ENCODE results near the gene IQSEC1.

Gene IQSEC1

DNA sequence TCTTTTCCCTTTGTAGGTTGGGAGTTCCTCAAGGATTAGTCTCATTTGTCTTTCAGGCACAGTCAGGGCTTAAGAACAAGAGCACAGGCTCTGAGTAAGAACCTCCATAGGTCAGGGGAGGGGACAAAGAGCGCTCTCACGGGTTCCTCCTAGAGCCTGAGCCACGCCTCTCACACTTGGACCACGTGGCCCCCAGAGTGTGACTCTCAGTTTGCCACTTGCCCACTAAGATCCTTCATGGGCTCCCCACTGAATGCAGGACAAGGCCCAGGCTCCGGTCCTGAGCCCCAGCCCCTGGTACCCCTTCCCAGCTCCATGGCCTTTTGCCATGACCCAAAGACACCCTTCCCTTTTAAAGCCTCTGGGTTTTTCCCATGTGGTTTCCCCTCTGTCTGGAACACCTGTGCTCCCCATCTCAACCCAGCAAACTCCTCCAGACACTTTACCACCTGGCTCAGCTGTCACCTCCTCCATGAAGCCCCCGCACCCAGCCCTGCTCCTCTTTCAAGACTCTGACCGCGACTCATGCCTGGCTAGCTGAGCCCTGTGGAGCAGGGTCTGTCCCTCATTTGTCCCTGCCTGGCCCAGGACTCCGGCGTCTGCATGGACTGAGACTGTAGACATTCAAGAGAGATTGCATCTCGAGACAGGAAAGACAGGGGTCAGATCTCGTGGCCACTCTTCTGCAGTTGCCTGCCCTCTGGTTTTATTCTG lies 32.7 kb downstream of the IQSEC1 start:
- Histone ChIP-seq H3K4me1 (ENCODE audit: insufficient read depth, poor library complexity, severe bottlenecking) (no peaks in the 10 kb centered on the region), H3K36me3 (ENCODE audit: low read depth) (no peaks in the 10 kb centered on the region), H3K27me3 (ENCODE audit: insufficient read depth, poor library complexity, severe bottlenecking) (peaks cover 4% of the 10 kb centered on the region), H3K4me3 (ENCODE audit: severe bottlenecking) (no peak overlapping the region), H3K27ac (ENCODE audit: poor library complexity, severe bottlenecking) (no peak overlapping the region), H3K9me3 (ENCODE audit: severe bottlenecking) (no peaks in the 10 kb centered on the region)
- TF ChIP-seq, protein P1, sequence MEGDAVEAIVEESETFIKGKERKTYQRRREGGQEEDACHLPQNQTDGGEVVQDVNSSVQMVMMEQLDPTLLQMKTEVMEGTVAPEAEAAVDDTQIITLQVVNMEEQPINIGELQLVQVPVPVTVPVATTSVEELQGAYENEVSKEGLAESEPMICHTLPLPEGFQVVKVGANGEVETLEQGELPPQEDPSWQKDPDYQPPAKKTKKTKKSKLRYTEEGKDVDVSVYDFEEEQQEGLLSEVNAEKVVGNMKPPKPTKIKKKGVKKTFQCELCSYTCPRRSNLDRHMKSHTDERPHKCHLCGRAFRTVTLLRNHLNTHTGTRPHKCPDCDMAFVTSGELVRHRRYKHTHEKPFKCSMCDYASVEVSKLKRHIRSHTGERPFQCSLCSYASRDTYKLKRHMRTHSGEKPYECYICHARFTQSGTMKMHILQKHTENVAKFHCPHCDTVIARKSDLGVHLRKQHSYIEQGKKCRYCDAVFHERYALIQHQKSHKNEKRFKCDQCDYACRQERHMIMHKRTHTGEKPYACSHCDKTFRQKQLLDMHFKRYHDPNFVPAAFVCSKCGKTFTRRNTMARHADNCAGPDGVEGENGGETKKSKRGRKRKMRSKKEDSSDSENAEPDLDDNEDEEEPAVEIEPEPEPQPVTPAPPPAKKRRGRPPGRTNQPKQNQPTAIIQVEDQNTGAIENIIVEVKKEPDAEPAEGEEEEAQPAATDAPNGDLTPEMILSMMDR (IDR thresholded peaks at IDR 0.05; ENCODE audit: poor library complexity, severe bottlenecking): no peak
- DNase-seq (ENCODE audit: low spot score) (no peak), ATAC-seq (ENCODE audit: low read depth) (no peak)

DNA sequence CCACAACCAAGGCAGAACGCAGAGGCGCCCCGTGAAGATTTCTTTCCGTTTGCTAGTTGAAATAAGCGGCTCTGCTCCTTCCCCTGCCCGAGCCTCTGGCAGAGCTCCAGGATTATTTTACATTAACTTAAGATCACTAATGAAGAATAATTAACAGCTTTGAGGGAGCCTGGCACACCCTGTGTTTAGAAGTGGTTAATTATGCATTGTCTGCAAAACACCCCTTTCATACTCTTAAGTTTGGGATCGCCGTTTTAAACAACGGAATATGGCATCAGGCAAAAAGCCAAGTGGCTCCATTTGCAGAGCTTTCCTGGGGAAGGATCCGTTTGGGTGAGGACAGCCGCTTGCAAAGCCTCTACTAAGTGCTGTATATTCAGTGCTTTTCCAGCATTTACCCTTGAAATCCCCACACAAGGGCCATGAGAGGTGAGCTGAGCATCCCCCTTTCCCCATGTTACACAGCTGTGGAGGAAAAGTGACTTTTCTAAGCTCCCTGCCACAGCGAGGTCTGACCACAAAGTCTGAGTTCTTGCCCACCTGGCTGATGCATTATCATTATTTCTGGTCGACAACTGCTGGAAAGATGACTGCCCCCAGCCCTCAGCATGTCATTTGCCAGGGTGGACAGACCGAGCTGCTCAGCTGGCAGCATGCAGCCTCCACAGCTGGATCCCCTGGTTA lies 33.9 kb downstream of the IQSEC1 start:
- Histone ChIP-seq H3K4me1 (ENCODE audit: insufficient read depth, poor library complexity, severe bottlenecking) (no peaks in the 10 kb centered on the region), H3K27ac (ENCODE audit: poor library complexity, severe bottlenecking) (no peak overlapping the region), H3K36me3 (ENCODE audit: low read depth) (no peaks in the 10 kb centered on the region), H3K9me3 (ENCODE audit: severe bottlenecking) (no peaks in the 10 kb centered on the region), H3K27me3 (ENCODE audit: insufficient read depth, poor library complexity, severe bottlenecking) (peaks cover 4% of the 10 kb centered on the region), H3K4me3 (ENCODE audit: severe bottlenecking) (no peak overlapping the region)
- DNase-seq (ENCODE audit: low spot score) (no peak), ATAC-seq (ENCODE audit: low read depth) (no peak)
- TF ChIP-seq, protein P1 (IDR thresholded peaks at IDR 0.05; ENCODE audit: poor library complexity, severe bottlenecking): no peak

DNA sequence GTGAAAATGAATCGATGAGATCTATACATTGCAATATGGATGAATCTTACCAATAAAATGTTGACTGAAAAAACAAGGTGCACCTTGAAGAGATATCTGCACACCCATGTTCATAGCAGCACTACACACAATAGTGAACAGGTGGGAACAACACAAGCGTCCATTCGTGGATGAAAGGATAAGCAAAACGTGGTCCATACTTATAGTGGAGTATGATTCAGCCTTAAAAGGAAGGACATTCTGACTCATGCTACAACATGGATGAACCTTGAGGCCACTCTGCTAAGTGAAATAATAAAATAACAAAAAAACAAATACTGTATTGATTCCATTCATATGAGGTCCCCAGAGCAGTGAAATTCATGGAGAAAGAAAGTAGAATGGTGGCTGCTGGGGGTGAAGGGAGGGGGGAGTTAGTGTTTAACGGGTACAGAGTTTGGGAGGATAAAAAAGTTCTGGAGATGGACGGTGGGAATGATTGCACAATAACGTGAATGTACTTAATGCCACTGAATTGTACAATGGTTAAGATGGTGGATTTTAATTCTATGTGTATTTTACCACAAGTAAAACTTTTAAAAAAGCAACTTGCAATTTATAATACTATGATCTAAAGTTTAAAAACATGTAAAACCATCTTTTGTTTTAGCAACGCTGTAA lies 35.6 kb downstream of the IQSEC1 start:
- Histone ChIP-seq H3K9me3 (ENCODE audit: severe bottlenecking) (no peaks in the 10 kb centered on the region), H3K27me3 (ENCODE audit: insufficient read depth, poor library complexity, severe bottlenecking) (peaks cover 4% of the 10 kb centered on the region), H3K4me1 (ENCODE audit: insufficient read depth, poor library complexity, severe bottlenecking) (no peaks in the 10 kb centered on the region), H3K27ac (ENCODE audit: poor library complexity, severe bottlenecking) (no peak overlapping the region), H3K36me3 (ENCODE audit: low read depth) (no peaks in the 10 kb centered on the region), H3K4me3 (ENCODE audit: severe bottlenecking) (no peak overlapping the region)
- DNase-seq (ENCODE audit: low spot score): no peak
- no peak for ATAC-seq (ENCODE audit: low read depth)
- TF ChIP-seq, protein P1 (IDR thresholded peaks at IDR 0.05; ENCODE audit: poor library complexity, severe bottlenecking): no peak

DNA sequence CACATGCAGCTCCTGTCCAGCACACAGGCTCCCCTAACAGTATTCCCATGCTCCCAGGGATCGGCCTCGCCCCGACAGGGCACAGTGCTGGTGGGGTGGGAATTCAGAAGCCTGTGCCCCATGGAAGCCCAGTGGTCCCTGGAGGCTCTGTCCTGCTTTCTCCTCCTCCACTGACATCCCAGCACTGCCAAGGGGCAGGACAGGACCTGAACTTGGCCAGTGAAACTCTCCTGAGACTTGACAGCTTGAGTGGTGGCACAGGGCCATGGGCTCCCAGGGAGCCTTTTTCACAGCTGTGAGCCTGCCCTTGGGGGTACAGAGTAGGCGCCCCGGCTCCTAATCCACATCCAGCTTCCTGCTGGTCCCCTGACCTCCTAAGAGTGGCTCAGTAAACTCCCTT lies 38.4 kb downstream of the IQSEC1 start:
- H3K27me3 ChIP-seq (ENCODE audit: insufficient read depth, poor library complexity, severe bottlenecking): peaks cover 4% of the 10 kb centered on the region
- no peaks in the 10 kb centered on the region for H3K36me3 ChIP-seq (ENCODE audit: low read depth)
- ATAC-seq (ENCODE audit: low read depth) (no peak), DNase-seq (ENCODE audit: low spot score) (no peak)
- no peaks in the 10 kb centered on the region for H3K9me3 ChIP-seq (ENCODE audit: severe bottlenecking)
- H3K4me3 ChIP-seq (ENCODE audit: severe bottlenecking): no peak overlapping the region
- no peak overlapping the region for H3K27ac ChIP-seq (ENCODE audit: poor library complexity, severe bottlenecking)
- H3K4me1 ChIP-seq (ENCODE audit: insufficient read depth, poor library complexity, severe bottlenecking): no peaks in the 10 kb centered on the region
- TF ChIP-seq, protein P1 (IDR thresholded peaks at IDR 0.05; ENCODE audit: poor library complexity, severe bottlenecking): no peak

Data from RWPE2 (cell line).